Renal cortical epithelial cell (primary cell): ENCODE data around the gene CDH4. TPM values are rescaled to one million over a fixed set of nuclear protein-coding genes. Genes with fewer than 3 reads are reported as not detected.

Experiments used
- DNase-seq: peaks from one replicate; pipeline ENCODE4 v3.0.0-alpha.2; 2011; ENCODE audit warnings: low read depth
- total RNA-seq: library from RNA; depleted of rRNA; stranded (reverse); fragments of >200 nt; gene quantifications from 2 replicates; pipeline ENCODE4 v1.2.3, GENCODE V29; 2014

CDH4 gene
- total RNA-seq, 1 donor from 2014 or later = 6.4 TPM

- DNase-seq = no peak
Observed at GRCh38 chr20:61487997-61488371, 235.9 kb downstream of the CDH4 start.

GRCh38 chr20:61490721-61491120 lies 238.7 kb downstream of the CDH4 start:
- DNase-seq = no peak

DNA sequence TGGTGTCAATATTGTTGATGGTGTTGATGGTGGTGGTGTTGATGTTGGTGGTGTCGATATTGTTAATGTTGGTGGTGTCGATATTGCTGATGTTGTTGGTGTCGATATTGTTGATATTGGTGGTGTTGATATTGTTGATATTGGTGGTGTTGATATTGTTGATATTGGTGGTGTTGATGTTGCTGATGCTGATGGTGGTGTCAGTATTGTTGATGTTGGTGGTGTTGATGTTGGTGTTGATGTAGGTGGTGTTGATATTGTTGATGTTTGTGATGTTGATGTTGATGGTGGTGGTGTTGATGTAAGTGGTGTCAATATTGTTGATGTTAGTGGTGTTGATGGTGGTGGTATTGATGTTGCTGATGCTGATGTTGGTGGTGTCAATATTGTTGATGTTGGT lies 240.0 kb downstream of the CDH4 start:
- DNase-seq = no peak

DNA sequence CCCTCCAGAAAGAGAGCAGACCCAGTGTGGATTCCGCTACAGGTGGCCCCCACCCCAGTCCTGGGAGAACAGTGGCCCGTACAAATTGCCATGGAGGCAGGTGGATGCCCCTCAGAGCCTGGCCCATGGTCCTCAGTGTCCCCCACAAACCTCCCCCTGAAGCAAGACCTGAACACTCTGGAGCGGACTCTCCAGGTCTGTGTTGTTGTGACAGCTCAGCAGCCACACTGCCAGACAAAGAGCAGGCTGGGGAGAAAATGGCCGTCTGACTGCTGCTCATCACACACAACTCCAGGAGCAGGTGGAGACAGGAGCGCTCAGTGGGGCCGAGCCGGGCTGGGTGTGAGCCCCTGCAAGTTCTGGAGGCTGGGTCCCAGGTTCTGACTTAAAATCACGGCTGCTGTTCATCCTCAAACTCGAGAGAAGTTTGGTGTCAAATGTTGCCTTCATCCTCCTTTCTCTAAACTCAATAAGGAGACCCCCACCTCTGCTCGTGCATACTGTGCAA lies 241.8 kb downstream of the CDH4 start:
- no peak for DNase-seq

DNA sequence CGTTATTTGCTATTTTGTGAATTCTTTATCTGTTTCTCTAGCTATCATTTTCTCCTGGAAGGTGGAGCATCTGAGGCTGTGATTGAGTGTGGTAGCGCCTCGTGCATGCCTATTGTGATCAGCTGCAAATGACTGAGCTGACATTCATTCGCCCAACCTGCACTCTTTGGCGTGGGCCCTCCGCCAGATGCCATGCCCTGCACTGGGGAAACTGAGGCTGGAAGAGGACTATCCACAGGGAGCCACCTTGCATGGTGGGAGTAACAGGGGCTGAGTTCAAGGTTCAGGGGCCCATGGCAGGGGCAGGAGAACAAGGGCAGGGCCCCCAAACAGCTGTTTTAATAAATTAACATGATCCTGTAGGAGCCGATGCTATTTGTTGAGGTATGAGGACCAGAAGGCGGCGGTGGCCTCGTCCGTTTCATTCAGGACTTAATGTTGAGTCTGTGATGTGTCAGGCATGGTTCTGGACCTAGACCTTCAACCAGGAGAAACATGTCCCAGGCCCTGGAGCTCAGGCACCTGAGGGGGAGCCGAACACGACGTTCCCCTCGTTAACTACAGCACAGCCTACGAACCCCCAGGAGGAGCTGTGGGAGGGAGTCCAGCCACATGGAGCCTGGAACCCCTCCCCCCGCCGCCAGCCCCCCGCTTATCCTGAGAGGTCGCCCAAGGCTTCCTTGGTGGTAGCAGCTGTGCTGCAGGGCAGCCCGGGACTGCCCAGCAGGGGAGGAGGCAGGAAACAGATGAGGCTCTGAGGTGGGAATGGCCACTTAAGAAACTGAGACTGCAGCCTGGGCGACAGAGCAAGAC lies 242.9 kb downstream of the CDH4 start:
- DNase-seq = no peak

DNA sequence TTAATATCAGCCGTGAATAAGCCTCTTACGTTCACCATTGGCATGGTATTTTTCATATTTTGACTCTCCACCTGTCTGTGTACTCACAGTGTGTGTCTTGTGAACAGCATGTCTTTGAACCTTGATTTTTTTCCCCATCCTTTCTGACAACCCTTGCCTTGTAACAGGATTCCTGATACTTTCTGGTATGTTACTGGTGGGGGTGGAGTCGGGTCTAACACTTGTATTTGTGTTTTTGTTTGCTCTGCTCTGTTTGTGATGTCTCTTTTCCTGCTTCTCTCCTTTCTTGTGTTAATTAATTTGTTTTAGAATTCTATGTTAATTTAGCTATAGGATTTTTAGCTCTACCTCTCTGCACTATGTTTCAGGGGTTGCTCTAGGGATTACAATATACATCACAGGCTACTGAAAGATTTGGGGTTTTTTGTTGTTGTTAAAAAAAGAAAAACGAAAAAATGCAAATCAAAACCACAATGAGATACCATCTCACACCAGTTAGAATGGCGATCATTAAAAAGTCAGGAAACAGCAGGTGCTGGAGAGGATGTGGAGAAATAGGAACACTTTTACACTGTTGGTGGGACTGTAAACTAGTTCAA lies 245.1 kb downstream of the CDH4 start:
- DNase-seq = no peak

GRCh38 chr20:61499859-61500554 lies 247.9 kb downstream of the CDH4 start:
- peak; percentile 57 for DNase-seq

- peak; percentile 11 for DNase-seq
Observed at GRCh38 chr20:61500791-61501321, 248.8 kb downstream of the CDH4 start.

DNA sequence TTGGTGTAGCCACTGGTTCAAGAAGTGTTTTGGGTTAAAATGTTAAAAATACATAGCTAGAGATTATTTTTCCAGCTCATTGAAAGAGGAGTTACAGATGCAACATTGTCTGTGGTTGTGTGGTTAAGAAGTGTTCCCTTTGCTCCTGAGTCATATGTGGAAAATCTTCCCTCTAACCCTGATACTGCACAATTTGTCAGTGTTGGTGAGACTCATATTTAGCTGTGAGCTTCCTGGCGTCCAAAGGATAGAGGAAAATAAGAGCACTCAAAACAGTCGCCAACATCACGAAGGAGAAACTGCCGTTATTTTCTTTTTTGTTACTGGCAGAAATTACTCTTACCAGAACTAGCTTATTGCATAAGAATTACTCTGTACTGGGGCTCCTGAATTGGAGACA lies 250.4 kb downstream of the CDH4 start:
- DNase-seq = peak; percentile 7

GRCh38 chr20:61503106-61503505 lies 251.0 kb downstream of the CDH4 start:
- no peak for DNase-seq

- no peak for DNase-seq
Observed at GRCh38 chr20:61505508-61505907, 253.4 kb downstream of the CDH4 start.

DNA sequence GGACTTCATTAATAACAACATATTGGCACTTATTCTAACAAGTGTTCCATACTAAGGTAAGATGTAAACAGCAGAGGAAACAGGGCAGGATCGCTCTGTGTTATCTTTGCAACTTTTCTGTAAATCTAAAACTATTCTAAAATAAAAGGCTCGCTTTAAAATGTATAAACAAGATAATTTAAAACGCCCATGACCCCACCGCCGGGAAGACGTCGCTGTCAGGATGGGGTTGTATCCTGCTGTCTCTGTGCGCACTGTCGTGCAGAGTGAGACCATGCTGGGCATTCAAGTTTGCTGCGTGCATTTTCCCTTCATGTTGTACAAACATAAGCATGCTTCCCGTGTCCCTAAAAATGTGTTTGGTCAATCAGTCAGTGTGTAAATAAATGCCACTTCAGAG lies 255.7 kb downstream of the CDH4 start:
- DNase-seq = no peak

DNA sequence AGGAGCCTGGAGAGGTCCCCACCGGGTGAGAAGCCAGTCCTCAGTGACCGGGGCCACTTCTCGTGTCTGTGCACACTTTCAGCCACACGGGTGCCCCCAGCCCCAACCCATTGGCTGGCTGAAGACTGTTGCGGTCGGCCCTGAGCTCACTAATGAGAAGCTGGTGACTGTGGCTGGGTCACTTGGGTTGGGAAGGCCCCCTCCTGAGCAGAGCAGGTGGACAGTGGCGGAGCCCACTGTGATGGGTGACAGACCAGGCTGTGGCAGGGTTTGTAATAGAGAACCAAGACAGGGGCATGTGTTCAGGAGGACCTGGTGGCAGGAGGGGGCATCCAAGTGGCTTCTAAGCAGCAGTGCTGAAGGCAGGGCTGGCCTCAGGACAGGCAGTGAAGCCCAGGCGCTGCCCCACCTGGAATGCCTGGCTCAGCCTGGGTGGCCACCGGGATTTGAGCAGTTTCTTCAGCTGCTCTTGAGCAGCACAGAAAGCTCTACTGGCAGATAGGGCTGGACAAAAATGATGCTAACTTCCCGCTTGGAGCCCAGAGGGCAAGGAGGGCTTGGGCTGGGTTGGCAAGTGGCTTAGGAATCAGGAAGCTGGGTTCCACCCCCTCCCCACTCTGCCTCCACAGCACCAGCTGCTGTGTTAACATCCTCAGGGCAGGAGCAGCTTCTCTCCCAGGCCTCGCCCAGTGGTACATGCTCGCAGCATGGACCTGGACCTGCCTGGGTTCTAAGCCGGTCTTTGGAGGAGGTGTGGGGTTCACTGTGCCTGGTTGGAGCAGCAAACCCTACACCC lies 256.4 kb downstream of the CDH4 start:
- DNase-seq = no peak

- no peak for DNase-seq
Observed at GRCh38 chr20:61510778-61511330, 258.8 kb downstream of the CDH4 start.

GRCh38 chr20:61512475-61512874 lies 260.4 kb downstream of the CDH4 start:
- DNase-seq = no peak

DNA sequence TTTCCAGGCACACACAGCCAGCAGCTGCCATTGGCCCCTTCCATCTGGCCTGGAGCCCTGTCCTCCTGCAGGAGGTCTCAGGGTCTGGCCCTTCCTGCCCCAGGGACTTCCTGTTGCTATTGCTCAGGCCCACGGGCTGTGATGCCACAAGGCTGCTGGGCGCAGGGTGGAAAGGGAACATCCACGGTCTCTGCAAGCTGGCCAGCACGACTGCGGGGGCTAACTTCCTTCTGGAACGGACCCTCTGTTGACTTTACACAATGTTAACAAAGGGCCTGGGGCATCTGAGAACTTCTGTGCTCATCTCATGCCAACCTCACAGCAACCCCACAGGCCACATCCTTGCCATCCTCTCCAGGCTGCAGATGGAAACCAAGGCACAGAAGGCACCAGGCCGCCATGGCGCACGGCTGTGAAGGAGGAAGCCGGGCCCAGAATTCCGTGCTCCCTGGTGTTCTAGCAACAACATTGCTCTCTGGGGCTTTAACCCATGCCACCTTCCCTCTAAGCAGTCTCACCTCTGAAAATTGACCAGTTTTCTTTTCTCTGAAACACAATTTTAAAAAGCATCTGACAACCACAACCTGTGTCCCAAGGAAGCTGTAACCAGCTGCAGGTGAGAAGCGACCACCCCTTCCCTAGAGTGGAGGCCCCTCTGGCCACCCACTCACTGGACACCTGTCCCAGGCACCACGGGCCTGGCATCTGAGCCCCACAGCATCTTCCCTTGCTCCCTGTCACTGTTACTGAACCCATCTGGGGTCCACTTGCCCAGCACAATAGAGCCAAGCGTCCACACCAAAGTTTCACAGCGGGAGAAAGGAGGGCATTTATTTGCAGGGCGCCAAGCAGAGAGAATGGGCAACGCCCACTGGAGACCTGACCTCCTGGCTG lies 261.3 kb downstream of the CDH4 start:
- DNase-seq = no peak

DNA sequence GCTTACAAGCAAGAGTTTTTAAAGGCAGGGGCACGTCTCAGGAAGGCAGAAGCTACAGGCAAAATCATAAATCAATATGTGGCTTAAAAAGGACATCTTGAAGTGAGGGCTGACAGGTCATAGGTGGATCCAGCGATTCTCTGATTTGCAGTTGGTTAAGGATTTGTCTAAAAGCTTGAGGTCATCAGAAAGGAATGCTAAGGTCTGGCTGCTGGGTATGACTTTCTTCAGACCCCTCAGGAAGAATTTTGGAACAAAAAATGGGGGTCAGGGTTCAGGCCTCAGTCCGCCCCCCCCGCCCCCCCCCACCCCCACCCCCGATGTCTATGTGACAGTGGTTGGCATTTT lies 261.9 kb downstream of the CDH4 start:
- DNase-seq = no peak

DNA sequence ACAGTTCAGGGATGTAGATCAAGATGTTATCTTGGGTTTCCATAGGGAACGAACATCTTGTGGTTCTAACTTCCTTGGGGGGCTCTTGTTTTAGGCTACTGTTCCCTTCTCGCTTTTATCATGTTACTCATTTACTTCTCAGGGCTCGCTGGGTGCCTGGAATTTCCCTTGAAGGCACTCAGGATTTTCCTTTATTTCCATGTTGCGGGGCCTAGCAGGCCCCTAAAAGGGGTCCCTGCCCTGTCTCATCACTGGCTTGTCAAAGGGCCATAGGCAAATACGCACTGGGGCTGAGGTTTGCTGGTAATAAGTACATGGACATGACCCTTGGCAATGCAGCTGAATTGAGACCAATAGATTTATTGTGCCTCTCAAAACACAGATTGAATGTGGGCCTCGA lies 262.3 kb downstream of the CDH4 start:
- peak; percentile 49 for DNase-seq

DNA sequence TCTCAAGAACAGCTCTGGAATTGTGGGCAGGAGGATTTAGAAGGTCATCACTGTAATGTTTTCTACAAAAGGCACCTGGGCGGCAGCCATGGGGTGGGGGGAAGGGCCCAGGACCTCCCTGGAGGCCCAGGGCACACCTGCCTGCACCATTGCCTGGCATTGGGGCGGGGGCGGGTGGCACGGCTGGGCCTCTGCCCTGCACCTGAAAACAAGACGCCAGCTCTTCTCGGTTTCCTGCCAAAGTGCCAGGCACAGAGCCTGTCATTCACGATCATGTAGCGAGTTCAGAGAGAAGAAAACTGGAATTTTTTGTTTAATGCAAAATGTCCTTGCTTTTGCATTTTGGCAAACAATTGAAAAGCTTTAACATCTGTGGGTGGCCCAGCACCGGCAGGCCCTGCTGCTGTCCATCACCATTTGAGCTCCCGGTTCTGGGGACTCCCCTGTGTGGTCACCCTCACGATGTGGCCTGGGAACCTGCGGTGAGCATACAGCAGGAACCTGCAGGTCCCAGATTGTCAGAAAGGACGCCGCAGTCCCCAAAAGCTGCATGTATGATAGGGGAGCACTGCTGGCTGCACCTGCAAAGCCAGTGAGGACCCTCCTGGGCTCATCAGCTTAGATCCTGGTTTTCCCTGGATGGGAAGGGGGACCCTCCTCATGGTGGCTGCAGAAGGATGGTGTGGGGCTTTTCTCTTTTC lies 262.9 kb downstream of the CDH4 start:
- no peak for DNase-seq

DNA sequence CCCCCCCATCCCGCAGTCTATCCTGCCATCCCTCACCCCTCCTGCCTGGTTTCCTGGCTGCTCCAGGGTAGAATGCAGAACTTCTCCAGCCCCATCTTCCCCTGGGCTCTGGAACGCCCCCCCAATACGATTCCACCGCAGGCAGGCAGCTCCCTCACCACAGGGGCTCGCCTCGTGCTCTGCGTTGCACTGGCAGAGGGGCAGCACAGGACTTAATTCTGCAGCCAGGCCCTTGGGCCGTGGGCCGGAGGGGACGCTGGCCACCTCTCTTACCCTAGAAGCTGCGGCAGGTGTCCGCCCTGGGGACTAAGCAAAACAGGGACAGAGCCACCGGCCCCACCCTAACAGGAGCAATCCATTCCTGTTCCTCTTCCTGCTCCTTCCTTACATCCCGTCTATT lies 263.9 kb downstream of the CDH4 start:
- DNase-seq = no peak
